ENCODE data around the gene TMCC1. TPM values are rescaled to one million over a fixed set of nuclear protein-coding genes. Genes with fewer than 3 reads are reported as not detected.
"Not testable (repeated sequence)": the region's sequence is repeated elsewhere in the genome, so short reads cannot be mapped to it uniquely, and the experiment has no call there.

TMCC1 gene
- total and polyA plus RNA-seq, 10 of the 15 experiments (the other 5 are each of a cell fraction or from before 2014, with no cell fraction given), result 2.3 to 21.1 (median 8.4) TPM

GRCh38 chr3:129611446-129611800 is 282.1 kb downstream of the TMCC1 start:
- BruUV-seq (replicated peaks), result no TSS peak
- Histone ChIP-seq H3K36me3 (ENCODE audit: control insufficient read depth in 2 of 2, insufficient read depth in 2 of 2, low read length in 1 of 2) (no peaks in the 10 kb centered on the region), H3K9ac (ENCODE audit: control insufficient read depth, insufficient read depth, low read length) (no peak overlapping the region), H2AFZ (ENCODE audit: control insufficient read depth, low read depth, low read length) (no peak overlapping the region), H3K27ac (ENCODE audit: control insufficient read depth, insufficient read depth) (no peak overlapping the region), H3K4me3 (no peak overlapping the region), H4K20me1 (ENCODE audit: control insufficient read depth, insufficient read depth) (no peaks in the 10 kb centered on the region), H3K4me1 (ENCODE audit: control insufficient read depth, insufficient read depth, low read length) (peaks cover 4% of the 10 kb centered on the region), H3K27me3 (replicated peaks in 1 of 2; ENCODE audit: control insufficient read depth in 2 of 2, insufficient read depth in 2 of 2, low read length in 1 of 2) (peaks cover 4% of the 10 kb centered on the region in 2 experiments; a peak in 2 of 4 replicates), H3K4me2 (ENCODE audit: control insufficient read depth, insufficient read depth) (no peak overlapping the region), H3K79me2 (ENCODE audit: control insufficient read depth, insufficient read depth, low read length) (no peaks in the 10 kb centered on the region), H3K9me3 (replicated peaks; ENCODE audit: control insufficient read depth, insufficient read depth, low read length) (no peaks in the 10 kb centered on the region)
- WGBS (ENCODE audit: insufficient coverage, insufficient replicate concordance, low lambda C conversion rate, missing lambda C conversion rate), result 49% methylated on average over 9 of the region's 9 CpGs
- in situ Hi-C loops (cut with MboI) (no loop called here), intact Hi-C loops (cut with micrococcal nuclease; ENCODE audit: unreplicated experiment) (no loop called here)
- SMC1A ChIA-PET (ENCODE audit: uncharacterized antibody, unreplicated experiment), result no interaction called here
- ATAC-seq (no peak), FAIRE-seq (no peak), DNase-seq (ENCODE audit: low read depth, low spot score) (no peak)
- TF ChIP-seq ZSCAN29 (IDR thresholded peaks at IDR 0.05), result no peak
- TF ChIP-seq ZNF24 (IDR thresholded peaks at IDR 0.05), result no peak
- POLR2A ChIA-PET, result no interaction called here
- RAD21 ChIA-PET (ENCODE audit: unreplicated experiment), result no interaction called here
- CTCF ChIA-PET, result no interaction called here

- BruUV-seq (replicated peaks); H3K36me3 ChIP-seq (ENCODE audit: control insufficient read depth in 2 of 2, insufficient read depth in 2 of 2, low read length in 1 of 2); RAD21 ChIA-PET (ENCODE audit: unreplicated experiment); H3K4me2 ChIP-seq (ENCODE audit: control insufficient read depth, insufficient read depth); POLR2A ChIA-PET; H3K4me3 ChIP-seq; DNase-seq (ENCODE audit: low read depth, low spot score); ATAC-seq; in situ Hi-C loops (cut with MboI); H3K9me3 ChIP-seq (replicated peaks; ENCODE audit: control insufficient read depth, insufficient read depth, low read length); H3K9ac ChIP-seq (ENCODE audit: control insufficient read depth, insufficient read depth, low read length); CTCF ChIA-PET; SMC1A ChIA-PET (ENCODE audit: uncharacterized antibody, unreplicated experiment); intact Hi-C loops (cut with micrococcal nuclease; ENCODE audit: unreplicated experiment); H3K27ac ChIP-seq (ENCODE audit: control insufficient read depth, insufficient read depth); H2AFZ ChIP-seq (ENCODE audit: control insufficient read depth, low read depth, low read length); H3K4me1 ChIP-seq (ENCODE audit: control insufficient read depth, insufficient read depth, low read length); H4K20me1 ChIP-seq (ENCODE audit: control insufficient read depth, insufficient read depth); FAIRE-seq; H3K27me3 ChIP-seq (replicated peaks in 1 of 2; ENCODE audit: control insufficient read depth in 2 of 2, insufficient read depth in 2 of 2, low read length in 1 of 2); H3K79me2 ChIP-seq (ENCODE audit: control insufficient read depth, insufficient read depth, low read length): not testable (repeated sequence)
- WGBS (ENCODE audit: insufficient coverage, insufficient replicate concordance, low lambda C conversion rate, missing lambda C conversion rate), result 73% methylated on average over 11 of the region's 11 CpGs
Observed at GRCh38 chr3:129610794-129611445, 282.6 kb downstream of the TMCC1 start.

All from GM12878 (cell line).